ENCODE results near the gene ZSCAN5C. TPM values are rescaled to one million over a fixed set of nuclear protein-coding genes. Genes with fewer than 3 reads are reported as not detected.

The ZSCAN5C gene
- total RNA-seq, 1 donor from 2014 or later, result not detected

DNA sequence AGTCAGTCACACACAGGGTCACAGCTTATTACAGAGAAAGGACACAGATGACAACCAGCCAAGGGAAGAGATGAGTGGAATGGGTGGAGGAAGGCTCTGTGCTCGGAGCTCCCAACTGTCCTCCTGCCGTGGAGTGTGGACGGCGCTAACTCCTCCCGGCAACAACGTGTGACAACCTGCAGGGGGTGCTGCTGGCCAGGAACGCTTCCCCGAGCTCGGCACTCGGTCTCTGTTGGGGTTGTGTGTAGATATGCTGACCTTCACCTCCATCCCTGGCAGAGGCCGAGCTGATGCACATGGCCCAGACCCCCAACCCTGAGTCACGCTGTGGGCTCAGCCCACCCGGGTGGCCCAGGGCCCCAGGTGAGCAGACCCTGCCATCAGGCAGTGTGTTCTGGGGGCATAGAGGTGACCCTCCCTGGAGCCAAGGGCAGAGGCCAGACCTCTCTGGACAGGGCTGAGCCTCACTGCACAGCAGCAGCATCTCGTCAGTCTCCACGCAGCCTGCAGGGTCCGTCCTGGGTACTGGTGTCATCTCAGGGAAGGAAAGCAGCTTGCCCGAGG is 46.9 kb upstream of the ZSCAN5C start:
- no peak overlapping the region for H3K4me2 ChIP-seq (ENCODE audit: low read length)
- no peak for DNase-seq (ENCODE audit: low read depth)
- no peak overlapping the region for H3K27ac Mint-ChIP-seq (ENCODE audit: unreplicated experiment)
- no peak overlapping the region for H3K27ac ChIP-seq (ENCODE audit: low read depth, low read length)
- no peak overlapping the region for H2AFZ ChIP-seq (ENCODE audit: low read depth, low read length)
- H3K36me3 Mint-ChIP-seq (ENCODE audit: low read depth, unreplicated experiment), result peaks cover 24% of the 10 kb centered on the region
- H3K27me3 Mint-ChIP-seq (ENCODE audit: low read depth, unreplicated experiment), result no peaks in the 10 kb centered on the region
- H3K4me3 Mint-ChIP-seq (ENCODE audit: unreplicated experiment), result no peak overlapping the region
- peaks cover 17% of the 10 kb centered on the region for H3K79me2 ChIP-seq (ENCODE audit: insufficient read depth, low read length)
- H3K4me1 ChIP-seq (ENCODE audit: insufficient read depth, low read length), result no peaks in the 10 kb centered on the region
- H3K4me1 Mint-ChIP-seq (ENCODE audit: low read depth, unreplicated experiment), result peaks cover 11% of the 10 kb centered on the region
- peaks cover 33% of the 10 kb centered on the region for H4K20me1 ChIP-seq (ENCODE audit: insufficient read depth, low read length)
- no peak overlapping the region for H3K9ac ChIP-seq (ENCODE audit: low read length)
- TF ChIP-seq, protein P1, sequence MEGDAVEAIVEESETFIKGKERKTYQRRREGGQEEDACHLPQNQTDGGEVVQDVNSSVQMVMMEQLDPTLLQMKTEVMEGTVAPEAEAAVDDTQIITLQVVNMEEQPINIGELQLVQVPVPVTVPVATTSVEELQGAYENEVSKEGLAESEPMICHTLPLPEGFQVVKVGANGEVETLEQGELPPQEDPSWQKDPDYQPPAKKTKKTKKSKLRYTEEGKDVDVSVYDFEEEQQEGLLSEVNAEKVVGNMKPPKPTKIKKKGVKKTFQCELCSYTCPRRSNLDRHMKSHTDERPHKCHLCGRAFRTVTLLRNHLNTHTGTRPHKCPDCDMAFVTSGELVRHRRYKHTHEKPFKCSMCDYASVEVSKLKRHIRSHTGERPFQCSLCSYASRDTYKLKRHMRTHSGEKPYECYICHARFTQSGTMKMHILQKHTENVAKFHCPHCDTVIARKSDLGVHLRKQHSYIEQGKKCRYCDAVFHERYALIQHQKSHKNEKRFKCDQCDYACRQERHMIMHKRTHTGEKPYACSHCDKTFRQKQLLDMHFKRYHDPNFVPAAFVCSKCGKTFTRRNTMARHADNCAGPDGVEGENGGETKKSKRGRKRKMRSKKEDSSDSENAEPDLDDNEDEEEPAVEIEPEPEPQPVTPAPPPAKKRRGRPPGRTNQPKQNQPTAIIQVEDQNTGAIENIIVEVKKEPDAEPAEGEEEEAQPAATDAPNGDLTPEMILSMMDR (IDR thresholded peaks at IDR 0.05; ENCODE audit: insufficient read depth, low read depth, low read length), result peak; percentile 3
- no peak for TF ChIP-seq EZH2 (IDR thresholded peaks at IDR 0.05; ENCODE audit: insufficient read depth, low read length)
- peaks cover 3% of the 10 kb centered on the region for H3K9me3 ChIP-seq (ENCODE audit: insufficient read depth, low read depth, low read length)
- no peaks in the 10 kb centered on the region for H3K36me3 ChIP-seq (ENCODE audit: insufficient read depth, low read length)
- H3K4me3 ChIP-seq (ENCODE audit: insufficient read depth, low read depth, low read length), result no peak overlapping the region
- no peaks in the 10 kb centered on the region for H3K9me3 Mint-ChIP-seq (ENCODE audit: unreplicated experiment)
- H3K27me3 ChIP-seq (ENCODE audit: insufficient read depth, low read length), result no peaks in the 10 kb centered on the region
- no peak for FAIRE-seq

DNA sequence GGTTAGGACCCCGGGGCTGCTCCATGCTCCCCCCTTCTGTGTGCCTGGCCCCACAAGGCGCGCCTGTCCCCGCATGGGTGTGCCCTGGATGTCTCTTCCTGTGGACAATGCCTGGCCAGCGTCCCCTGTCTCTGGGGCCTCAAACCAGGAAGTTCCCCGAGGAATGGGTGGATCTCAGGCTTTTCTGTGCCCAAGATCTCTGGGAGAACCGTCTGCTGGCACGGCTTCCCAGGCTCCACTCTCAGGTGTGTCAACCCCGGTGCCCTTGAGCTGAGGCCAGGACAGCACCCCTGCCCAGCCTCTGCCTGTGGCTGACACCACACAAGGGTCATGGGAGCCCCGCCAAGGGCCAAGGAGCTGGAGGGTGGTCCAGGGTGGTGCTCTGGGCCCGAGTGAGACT is 45.3 kb upstream of the ZSCAN5C start:
- no peak overlapping the region for H3K27ac Mint-ChIP-seq (ENCODE audit: unreplicated experiment)
- no peak for FAIRE-seq

More for the DNA sequence above, 45.3 kb upstream of the ZSCAN5C start:
- Histone ChIP-seq H3K36me3 (ENCODE audit: insufficient read depth, low read length) (no peaks in the 10 kb centered on the region), H3K4me3 (ENCODE audit: insufficient read depth, low read depth, low read length) (no peak overlapping the region), H3K9ac (ENCODE audit: low read length) (no peak overlapping the region), H4K20me1 (ENCODE audit: insufficient read depth, low read length) (peaks cover 27% of the 10 kb centered on the region), H3K9me3 (ENCODE audit: insufficient read depth, low read depth, low read length) (peaks cover 3% of the 10 kb centered on the region), H3K4me2 (ENCODE audit: low read length) (no peak overlapping the region), H2AFZ (ENCODE audit: low read depth, low read length) (no peak overlapping the region), H3K79me2 (ENCODE audit: insufficient read depth, low read length) (peaks cover 10% of the 10 kb centered on the region), H3K27me3 (ENCODE audit: insufficient read depth, low read length) (no peaks in the 10 kb centered on the region), H3K27ac (ENCODE audit: low read depth, low read length) (no peak overlapping the region), H3K4me1 (ENCODE audit: insufficient read depth, low read length) (no peaks in the 10 kb centered on the region)
- H3K4me3 Mint-ChIP-seq (ENCODE audit: unreplicated experiment), result no peak overlapping the region
- DNase-seq (ENCODE audit: low read depth), result no peak
- peaks cover 22% of the 10 kb centered on the region for H3K36me3 Mint-ChIP-seq (ENCODE audit: low read depth, unreplicated experiment)
- H3K4me1 Mint-ChIP-seq (ENCODE audit: low read depth, unreplicated experiment), result peaks cover 11% of the 10 kb centered on the region
- no peaks in the 10 kb centered on the region for H3K9me3 Mint-ChIP-seq (ENCODE audit: unreplicated experiment)
- TF ChIP-seq, protein P1 (IDR thresholded peaks at IDR 0.05; ENCODE audit: insufficient read depth, low read depth, low read length), result no peak
- TF ChIP-seq EZH2 (IDR thresholded peaks at IDR 0.05; ENCODE audit: insufficient read depth, low read length), result no peak
- H3K27me3 Mint-ChIP-seq (ENCODE audit: low read depth, unreplicated experiment), result no peaks in the 10 kb centered on the region

All from astrocyte (in vitro differentiated cells and primary cell).